PC-3 (cell line): ENCODE data around the gene FAM43B.

Source experiments
- CTCF ChIP-seq: fragments of 300-600 bp; sonication (generic); conservative IDR thresholded peaks from 2 replicates; pipeline ENCODE4 v1.5.1; 2017; ENCODE audit warnings: antibody characterized with exemption, low read depth, mild to moderate bottlenecking, low read length
- EZH2phosphoT487 ChIP-seq: fragments of 300-600 bp; sonication (generic); IDR thresholded peaks from 2 replicates; pipeline ENCODE4 v1.6.1; 2018; ENCODE audit warnings: mild to moderate bottlenecking, antibody characterized with exemption, low read length, borderline replicate concordance

DNA sequence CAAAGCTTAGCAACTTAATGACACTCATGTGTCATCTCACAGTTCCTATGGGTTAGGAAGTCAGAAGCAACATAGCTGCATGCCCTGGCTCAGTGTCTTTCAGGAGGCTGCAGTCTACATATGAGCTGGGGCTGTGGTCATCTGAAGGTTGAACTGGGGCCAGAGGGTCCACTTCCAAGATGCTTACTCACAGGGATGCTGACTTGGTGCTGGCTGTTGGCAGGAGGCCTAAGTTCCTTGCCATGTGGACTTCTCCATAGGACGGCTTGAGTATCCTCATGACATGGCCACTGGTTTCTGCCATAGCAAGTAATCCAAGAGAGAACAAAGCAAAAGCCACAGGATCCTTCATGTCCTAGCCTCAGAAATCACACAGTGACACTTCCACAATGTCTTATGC is 12.1 kb upstream of the FAM43B start:
- TF ChIP-seq CTCF (no peak), EZH2phosphoT487 (no peak)
